ENCODE data around the gene UMODL1. TPM values are rescaled to one million over a fixed set of nuclear protein-coding genes. Genes with fewer than 3 reads are reported as not detected.

UMODL1 gene
- total RNA-seq, 1 experiment from 2014 or later: not detected

DNA sequence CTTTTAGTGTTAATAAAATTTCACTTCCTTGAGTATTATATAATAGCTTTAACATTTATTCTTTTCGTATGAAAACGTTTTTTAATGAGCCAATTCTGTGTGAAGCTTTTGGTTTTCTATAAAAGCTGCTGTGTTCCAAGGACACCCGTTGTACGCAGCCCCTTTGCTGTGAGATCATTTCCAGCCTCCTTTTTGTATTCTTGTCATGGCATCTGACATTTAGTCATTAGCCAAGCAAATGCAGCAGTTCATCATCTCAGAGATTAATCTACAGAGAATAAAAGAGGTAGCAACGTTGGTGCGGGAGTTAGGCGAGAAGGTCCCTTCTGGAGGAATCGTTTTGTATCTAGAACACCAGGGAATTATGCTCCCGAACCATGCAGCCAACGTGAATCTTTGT lies 1.3 kb upstream of the UMODL1 start:
- Histone ChIP-seq H3K23ac (ENCODE audit: insufficient read length, low read depth, low read length) (no peak overlapping the region), H4K8ac (replicated peaks; ENCODE audit: insufficient read length, low read depth, low read length) (no peak overlapping the region), H2AFZ (ENCODE audit: low read length) (no peak overlapping the region), H2BK120ac (ENCODE audit: low read depth, low read length, poor library complexity, severe bottlenecking) (no peak overlapping the region), H3K27me3 (ENCODE audit: insufficient read depth, low read length) (no peaks in the 10 kb centered on the region), H3K79me2 (ENCODE audit: insufficient read depth, low read length) (no peaks in the 10 kb centered on the region), H3K56ac (ENCODE audit: insufficient read length, low read depth, low read length) (no peak overlapping the region), H4K5ac (ENCODE audit: insufficient read length, low read depth, low read length) (no peak overlapping the region), H3T11ph (ENCODE audit: low read length) (no peak overlapping the region), H2BK15ac (ENCODE audit: low read depth, low read length) (no peak overlapping the region), H3K14ac (ENCODE audit: insufficient read depth, low read length) (no peak overlapping the region), H3K9me3 (ENCODE audit: control insufficient read depth, low read depth, low read length) (no peaks in the 10 kb centered on the region), H2BK12ac (ENCODE audit: insufficient read length, low read depth, low read length) (no peak overlapping the region), H3K23me2 (ENCODE audit: insufficient read length, low read depth, low read length, poor library complexity, severe bottlenecking) (no peaks in the 10 kb centered on the region), H3K9ac (ENCODE audit: extremely low read depth, insufficient read length, low read length) (no peak overlapping the region), H3K4me1 (ENCODE audit: insufficient read depth, low read length) (no peaks in the 10 kb centered on the region), H3K4me2 (ENCODE audit: insufficient read depth, insufficient read length, low read length) (no peak overlapping the region), H2BK20ac (ENCODE audit: low read depth, low read length, poor library complexity, severe bottlenecking) (no peak overlapping the region), H3K79me1 (ENCODE audit: insufficient read depth, low read depth, low read length, poor library complexity, severe bottlenecking) (no peaks in the 10 kb centered on the region), H3K18ac (ENCODE audit: insufficient read length, low read depth, low read length) (no peak overlapping the region), H3K27ac (ENCODE audit: insufficient read length, low read depth, low read length) (no peak overlapping the region), H2BK5ac (ENCODE audit: insufficient read length, low read length) (no peak overlapping the region), H2AK5ac (ENCODE audit: insufficient read length, low read length) (no peak overlapping the region), H4K20me1 (ENCODE audit: control insufficient read depth, insufficient read depth, insufficient read length) (no peaks in the 10 kb centered on the region), H3K4ac (ENCODE audit: low read depth, low read length) (no peak overlapping the region), H4K91ac (ENCODE audit: insufficient read length, low read depth, low read length) (no peak overlapping the region)
- no peak for DNase-seq
- no peaks in the 10 kb centered on the region for H3K9me3 Mint-ChIP-seq
- H3K27ac Mint-ChIP-seq: no peak overlapping the region
- no peaks in the 10 kb centered on the region for H3K36me3 Mint-ChIP-seq (ENCODE audit: insufficient read depth in 1 of 3, low read depth in 3 of 3)
- H3K4me3 Mint-ChIP-seq: no peak overlapping the region
- H3K4me1 Mint-ChIP-seq: peaks cover 11 to 13% of the 10 kb centered on the region in 2 experiments
- TF ChIP-seq, protein P1, sequence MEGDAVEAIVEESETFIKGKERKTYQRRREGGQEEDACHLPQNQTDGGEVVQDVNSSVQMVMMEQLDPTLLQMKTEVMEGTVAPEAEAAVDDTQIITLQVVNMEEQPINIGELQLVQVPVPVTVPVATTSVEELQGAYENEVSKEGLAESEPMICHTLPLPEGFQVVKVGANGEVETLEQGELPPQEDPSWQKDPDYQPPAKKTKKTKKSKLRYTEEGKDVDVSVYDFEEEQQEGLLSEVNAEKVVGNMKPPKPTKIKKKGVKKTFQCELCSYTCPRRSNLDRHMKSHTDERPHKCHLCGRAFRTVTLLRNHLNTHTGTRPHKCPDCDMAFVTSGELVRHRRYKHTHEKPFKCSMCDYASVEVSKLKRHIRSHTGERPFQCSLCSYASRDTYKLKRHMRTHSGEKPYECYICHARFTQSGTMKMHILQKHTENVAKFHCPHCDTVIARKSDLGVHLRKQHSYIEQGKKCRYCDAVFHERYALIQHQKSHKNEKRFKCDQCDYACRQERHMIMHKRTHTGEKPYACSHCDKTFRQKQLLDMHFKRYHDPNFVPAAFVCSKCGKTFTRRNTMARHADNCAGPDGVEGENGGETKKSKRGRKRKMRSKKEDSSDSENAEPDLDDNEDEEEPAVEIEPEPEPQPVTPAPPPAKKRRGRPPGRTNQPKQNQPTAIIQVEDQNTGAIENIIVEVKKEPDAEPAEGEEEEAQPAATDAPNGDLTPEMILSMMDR (conservative IDR thresholded peaks at IDR 0.05): no peak
- peaks cover 11% of the 10 kb centered on the region for H3K27me3 Mint-ChIP-seq (ENCODE audit: low read depth)
- no CpG with 5 or more reads among the region's 10 CpGs for WGBS (ENCODE audit: extremely low coverage, insufficient read length, low lambda C conversion rate)
